Hepatocyte (in vitro differentiated cells): Measurements from ENCODE around the gene TRAPPC8. TPM values are rescaled to one million over a fixed set of nuclear protein-coding genes. Genes with fewer than 3 reads are reported as not detected.
"Not testable (repeated sequence)": the region's sequence is repeated elsewhere in the genome, so short reads cannot be mapped to it uniquely, and the experiment has no call there.

Experiments
- DNase-seq: peaks from one replicate; pipeline ENCODE4 v3.0.0-alpha.2; 2016; ENCODE audit warnings: low spot score
- H2AFZ ChIP-seq: fragments of 200-600 bp; sonication (generic); 2 replicates; pipeline ENCODE4 v1.6.0; 2016; ENCODE audit warnings: antibody characterized with exemption, mild to moderate bottlenecking
- H3K27ac ChIP-seq: fragments of 200-600 bp; sonication (generic); 2 replicates; pipeline ENCODE4 v1.5.1; 2016; ENCODE audit warnings: mild to moderate bottlenecking
- H3K27me3 ChIP-seq: fragments of 200-600 bp; sonication (generic); 2 replicates; pipeline ENCODE4 v1.6.1; 2016
- H3K36me3 ChIP-seq: fragments of 200-600 bp; sonication (generic); replicated peaks from 2 replicates; pipeline ENCODE4 v1.5.1; 2016; ENCODE audit warnings: low read depth; ENCODE audit not compliant: insufficient read depth
- H3K4me1 ChIP-seq: fragments of 200-600 bp; sonication (generic); 2 replicates; pipeline ENCODE4 v1.5.1; 2016; ENCODE audit warnings: mild to moderate bottlenecking, moderate library complexity; ENCODE audit not compliant: insufficient read depth
- H3K4me2 ChIP-seq: fragments of 200-600 bp; sonication (generic); 2 replicates; pipeline ENCODE4 v1.6.0; 2016
- H3K4me3 ChIP-seq: fragments of 200-600 bp; sonication (generic); 2 replicates; pipeline ENCODE4 v1.5.1; 2016; ENCODE audit warnings: mild to moderate bottlenecking
- H3K79me2 ChIP-seq: fragments of 200-600 bp; sonication (generic); 2 replicates; pipeline ENCODE4 v1.6.0; 2017; ENCODE audit warnings: mild to moderate bottlenecking
- H3K9me2 ChIP-seq: fragments of 200-600 bp; sonication (generic); replicated peaks from 2 replicates; pipeline ENCODE4 v1.6.0; 2017; ENCODE audit warnings: mild to moderate bottlenecking; ENCODE audit not compliant: insufficient read depth
- H3K9me3 ChIP-seq: fragments of 200-600 bp; sonication (generic); 2 replicates; pipeline ENCODE4 v1.5.1; 2016; ENCODE audit warnings: low read depth, mild to moderate bottlenecking
- H4K20me1 ChIP-seq: fragments of 200-600 bp; sonication (generic); 2 replicates; pipeline ENCODE4 v1.6.0; 2016; ENCODE audit warnings: mild to moderate bottlenecking; ENCODE audit not compliant: insufficient read depth, poor library complexity, severe bottlenecking
- CTCF ChIP-seq: fragments of 200-600 bp; sonication (generic); IDR thresholded peaks from 2 replicates; pipeline ENCODE4 v1.5.1; 2016; ENCODE audit warnings: antibody characterized with exemption, mild to moderate bottlenecking; ENCODE audit not compliant: poor library complexity
- EZH2 ChIP-seq: fragments of 200-600 bp; sonication (generic); IDR thresholded peaks from 2 replicates; pipeline ENCODE4 v1.6.1; 2016; ENCODE audit warnings: antibody characterized with exemption, mild to moderate bottlenecking, borderline replicate concordance
- EZH2phosphoT487 ChIP-seq: fragments of 200-600 bp; sonication (generic); IDR thresholded peaks from one replicate; pipeline ENCODE4 v1.6.1; 2018; ENCODE audit warnings: antibody characterized with exemption, mild to moderate bottlenecking, low read depth, moderate library complexity; ENCODE audit not compliant: unreplicated experiment, severe bottlenecking
- WGBS: methylation state at CpG from one replicate; pipeline ENCODE4 v1.1.6; 2016; ENCODE audit warnings: low lambda C conversion rate; ENCODE audit errors: missing lambda C conversion rate; 5-methylcytosine and 5-hydroxymethylcytosine counted together
- polyA plus RNA-seq: library from polyadenylated mRNA; unstranded; fragments of >200 nt; fragmentation: Nextera tagmentation; extraction: Ambion mirVana; gene quantifications from 2 replicates; pipeline ENCODE4 v1.2.1, GENCODE V29; 2016
- total RNA-seq: library from RNA; depleted of rRNA; stranded (reverse); fragments of >200 nt; gene quantifications from 2 replicates; pipeline ENCODE4 v1.2.3, GENCODE V29; 2014

TRAPPC8 gene
- total and polyA plus RNA-seq, 2 experiments from 2014 or later, result 12.6 to 68.7 TPM

DNA sequence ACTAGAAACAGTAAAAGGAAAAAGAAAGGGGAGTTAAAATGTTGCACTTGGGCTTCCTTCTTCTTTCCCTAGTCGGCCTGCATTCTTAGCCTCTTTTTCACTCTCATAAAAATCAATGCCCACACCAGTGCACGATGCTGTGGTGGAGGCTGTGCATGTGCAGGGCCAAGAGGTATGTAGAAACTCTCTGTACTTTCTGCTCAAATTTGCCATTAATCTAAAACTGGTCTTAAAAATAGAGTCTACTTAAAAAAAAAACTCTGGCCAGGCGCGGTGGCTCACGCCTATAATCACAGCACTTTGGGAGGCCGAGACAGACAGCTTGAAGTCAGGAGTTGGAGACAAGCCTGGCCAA is 11.1 kb downstream of the TRAPPC8 start:
- 85% methylated on average over 6 of the region's 6 CpGs for WGBS
- DNase-seq, result no peak
- Histone ChIP-seq H2AFZ (no peak overlapping the region), H3K4me1 (no peaks in the 10 kb centered on the region), H3K36me3 (no peaks in the 10 kb centered on the region), H3K27me3 (no peaks in the 10 kb centered on the region), H3K9me3 (no peaks in the 10 kb centered on the region), H3K4me3 (no peak overlapping the region), H3K79me2 (peaks cover 88% of the 10 kb centered on the region), H3K4me2 (no peak overlapping the region), H3K27ac (no peak overlapping the region), H4K20me1 (peaks cover 21% of the 10 kb centered on the region), H3K9me2 (no peaks in the 10 kb centered on the region)
- TF ChIP-seq EZH2phosphoT487 (no peak), EZH2 (no peak), CTCF (no peak)

DNA sequence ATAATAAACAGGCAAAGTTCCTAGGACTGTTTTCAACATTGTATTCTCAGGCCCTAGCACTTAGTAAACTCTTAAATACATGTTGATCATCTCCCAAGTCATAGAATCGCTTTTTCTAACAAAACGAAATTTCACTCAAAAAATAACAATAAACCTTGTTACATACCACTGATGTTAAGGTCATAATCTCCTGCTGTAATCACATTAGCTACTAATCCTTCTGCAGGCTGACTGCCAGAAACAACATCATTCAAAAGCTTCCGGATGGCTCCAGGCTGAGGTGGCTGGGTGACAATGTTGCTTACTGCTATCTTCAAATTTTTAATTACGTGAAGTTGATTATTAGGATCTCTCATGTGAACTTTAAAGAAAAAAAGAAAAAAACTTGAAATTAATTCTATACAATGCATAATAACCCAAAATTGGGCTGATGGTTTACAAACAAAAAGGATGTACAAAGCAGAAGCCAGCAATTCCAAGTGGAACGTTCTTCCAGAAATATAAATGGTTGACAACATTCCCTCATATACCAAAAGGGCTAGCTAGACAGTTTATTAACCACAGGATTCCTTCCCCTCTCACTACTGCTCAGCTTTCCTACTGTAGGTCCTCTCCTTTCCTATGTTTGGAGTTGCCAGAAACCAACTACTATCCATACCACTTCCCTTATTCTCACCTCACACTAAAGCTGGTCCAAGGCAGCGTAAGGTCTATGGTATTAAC is 11.6 kb downstream of the TRAPPC8 start:
- no peak overlapping the region for H3K27ac ChIP-seq
- no peaks in the 10 kb centered on the region for H3K9me2 ChIP-seq
- no peaks in the 10 kb centered on the region for H3K4me1 ChIP-seq
- H3K4me3 ChIP-seq, result no peak overlapping the region
- peaks cover 21% of the 10 kb centered on the region for H4K20me1 ChIP-seq
- no peak overlapping the region for H3K4me2 ChIP-seq
- DNase-seq, result no peak
- WGBS, result 85% methylated on average over 6 of the region's 6 CpGs
- no peak overlapping the region for H2AFZ ChIP-seq
- H3K36me3 ChIP-seq, result no peaks in the 10 kb centered on the region
- no peaks in the 10 kb centered on the region for H3K9me3 ChIP-seq
- TF ChIP-seq CTCF (no peak), EZH2phosphoT487 (no peak), EZH2 (no peak)
- peaks cover 89% of the 10 kb centered on the region for H3K79me2 ChIP-seq
- no peaks in the 10 kb centered on the region for H3K27me3 ChIP-seq

- Histone ChIP-seq H3K9me3 (no peaks in the 10 kb centered on the region), H3K4me1 (no peaks in the 10 kb centered on the region), H3K27me3 (no peaks in the 10 kb centered on the region), H3K4me2 (no peak overlapping the region), H3K27ac (no peak overlapping the region), H3K36me3 (no peaks in the 10 kb centered on the region), H4K20me1 (peaks cover 19% of the 10 kb centered on the region), H3K79me2 (peaks cover 87% of the 10 kb centered on the region), H2AFZ (no peak overlapping the region), H3K9me2 (no peaks in the 10 kb centered on the region), H3K4me3 (no peak overlapping the region)
- no peak for TF ChIP-seq EZH2phosphoT487
- TF ChIP-seq CTCF, result no peak
- no peak for TF ChIP-seq EZH2
- no peak for DNase-seq
Measured at GRCh38 chr18:31929273-31929672, 13.7 kb downstream of the TRAPPC8 start.

DNA sequence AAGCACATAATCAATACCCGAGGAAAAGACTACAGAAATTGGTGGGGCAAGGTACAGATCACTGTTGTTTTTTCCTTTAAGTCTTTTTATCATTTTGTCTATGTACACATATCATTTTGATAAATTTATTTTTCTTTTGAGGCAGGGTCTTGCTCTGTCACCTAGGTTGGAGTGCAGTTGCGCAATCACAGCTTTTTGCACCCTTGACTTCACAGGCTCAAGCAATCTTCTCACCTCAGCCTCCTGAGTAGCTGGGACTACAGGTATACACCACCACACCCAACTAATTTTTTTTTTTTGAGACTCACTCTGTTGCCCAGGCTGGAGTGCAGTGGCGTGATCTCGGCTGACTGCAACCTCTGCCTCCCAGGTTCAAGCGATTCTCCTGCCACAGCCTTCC is 15.9 kb downstream of the TRAPPC8 start:
- H3K36me3 ChIP-seq, H2AFZ ChIP-seq, H3K4me3 ChIP-seq, H3K4me1 ChIP-seq, H3K27me3 ChIP-seq, H4K20me1 ChIP-seq, DNase-seq, H3K9me3 ChIP-seq, H3K4me2 ChIP-seq, H3K9me2 ChIP-seq, H3K27ac ChIP-seq: not testable (repeated sequence)
- over 99% methylated on average over 5 of the region's 5 CpGs for WGBS
- H3K79me2 ChIP-seq, result peaks cover 81% of the 10 kb centered on the region
